GM19324 (cell line): ENCODE data around the gene FHIT.

Experiments used
- ATAC-seq: cut with Tn5 transposase; IDR thresholded peaks from one replicate; pipeline ENCODE4 v1.9.1; 2021; ENCODE audit warnings: mild to moderate bottlenecking, moderate library complexity; ENCODE audit not compliant: unreplicated experiment, low FRiP score

The FHIT gene

DNA sequence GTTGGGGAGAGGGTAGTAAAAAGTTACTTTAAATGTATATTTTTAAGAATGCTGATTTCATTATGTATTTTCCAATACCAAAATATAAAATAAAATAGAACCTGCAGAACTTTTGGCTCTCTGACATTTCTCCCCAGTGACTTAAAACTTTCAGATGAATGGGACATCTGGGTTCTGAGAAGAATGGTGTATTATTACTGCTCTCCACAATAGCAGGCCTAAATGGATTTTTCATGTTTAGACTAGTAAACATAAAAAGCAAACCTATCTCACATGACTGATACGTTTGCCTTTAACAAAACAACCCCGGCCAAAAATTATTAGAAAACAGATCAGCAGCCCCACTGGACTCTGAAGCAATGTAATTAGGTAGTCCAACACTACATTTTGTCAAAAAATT is 73.8 kb downstream of the FHIT start:
- no peak for ATAC-seq

DNA sequence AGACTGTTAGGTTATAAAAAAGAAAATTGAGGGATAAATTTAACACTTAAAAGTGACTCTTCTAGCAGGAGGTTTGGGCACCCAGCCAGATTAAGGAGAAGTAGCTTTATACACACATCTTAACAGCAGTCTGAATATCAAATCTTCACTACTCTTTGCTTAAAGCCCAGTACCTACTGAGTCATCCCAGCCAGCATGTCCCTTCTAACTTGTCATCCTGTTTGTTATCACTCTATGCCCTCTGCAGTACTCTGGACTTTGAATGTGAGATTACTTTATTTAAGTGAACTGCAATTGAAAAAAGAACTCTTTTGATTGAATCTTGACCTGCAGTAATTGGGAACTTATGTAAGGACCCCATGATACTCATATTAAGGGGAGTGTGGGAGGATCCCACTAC is 77.6 kb downstream of the FHIT start:
- ATAC-seq = no peak

DNA sequence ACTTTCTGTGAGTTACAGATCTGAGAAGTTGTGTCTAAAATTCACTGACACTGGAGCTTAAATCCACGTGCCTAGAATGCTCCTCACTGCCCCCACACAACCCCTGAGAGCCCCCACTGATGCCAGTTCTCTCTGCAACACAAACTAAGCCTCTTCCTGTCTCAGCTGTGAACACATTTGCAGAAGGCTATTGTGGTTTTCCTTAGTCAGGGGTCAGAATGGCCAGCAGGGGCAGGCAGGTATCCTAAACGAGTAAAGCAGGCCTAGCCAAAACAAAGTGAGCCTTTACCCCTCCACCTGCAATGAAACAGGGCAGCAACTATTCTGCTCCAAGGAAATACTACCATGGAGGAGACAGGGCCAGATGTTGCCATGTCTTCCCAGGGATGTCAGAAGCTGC is 78.6 kb downstream of the FHIT start:
- no peak for ATAC-seq

DNA sequence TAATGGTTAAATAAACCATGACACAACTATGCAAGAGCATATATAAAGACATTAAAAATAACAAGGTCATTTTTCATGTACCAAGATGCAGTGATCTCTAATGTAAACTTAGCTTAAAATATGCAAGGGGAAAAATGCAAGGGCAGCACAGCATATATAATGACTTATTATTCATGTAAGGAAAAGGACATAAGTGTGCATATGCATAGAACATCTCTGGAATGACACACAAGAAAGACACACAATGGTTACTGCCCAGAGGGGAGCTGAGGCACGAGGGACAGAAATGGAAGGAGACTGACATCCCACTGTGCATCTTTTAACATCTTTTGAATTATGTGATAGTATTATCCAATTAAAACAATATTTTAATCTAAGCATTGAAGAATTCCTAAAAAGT is 79.0 kb downstream of the FHIT start:
- ATAC-seq = no peak

DNA sequence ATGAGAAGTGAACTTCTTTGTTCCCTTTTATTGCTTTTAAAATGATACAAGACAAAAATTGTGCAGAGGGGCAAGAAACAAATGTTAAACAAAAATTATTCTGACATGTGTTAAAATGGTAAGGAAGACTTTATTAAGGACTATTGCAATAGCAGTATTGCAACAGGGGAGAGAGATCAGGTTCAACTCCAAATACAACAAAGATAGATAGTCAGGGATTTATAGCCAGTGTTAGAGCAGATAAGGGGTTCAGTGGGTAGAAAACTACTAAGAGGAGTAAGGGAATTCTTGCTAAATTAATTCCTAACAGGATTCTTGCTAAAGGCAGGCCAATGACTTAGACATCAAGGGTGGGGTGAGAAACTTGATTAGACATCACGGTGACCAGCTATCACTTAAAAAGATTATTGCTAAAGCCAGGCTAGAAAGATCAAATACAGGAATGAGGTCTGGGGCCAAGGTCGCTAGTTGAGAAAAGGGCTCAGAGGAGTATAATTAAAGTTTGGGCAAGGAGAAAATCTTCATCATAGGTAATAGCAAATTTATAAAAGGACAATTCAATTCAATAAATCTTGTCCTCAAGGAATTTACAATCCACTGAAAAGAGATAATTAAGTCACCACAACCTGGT is 81.5 kb downstream of the FHIT start:
- no peak for ATAC-seq

DNA sequence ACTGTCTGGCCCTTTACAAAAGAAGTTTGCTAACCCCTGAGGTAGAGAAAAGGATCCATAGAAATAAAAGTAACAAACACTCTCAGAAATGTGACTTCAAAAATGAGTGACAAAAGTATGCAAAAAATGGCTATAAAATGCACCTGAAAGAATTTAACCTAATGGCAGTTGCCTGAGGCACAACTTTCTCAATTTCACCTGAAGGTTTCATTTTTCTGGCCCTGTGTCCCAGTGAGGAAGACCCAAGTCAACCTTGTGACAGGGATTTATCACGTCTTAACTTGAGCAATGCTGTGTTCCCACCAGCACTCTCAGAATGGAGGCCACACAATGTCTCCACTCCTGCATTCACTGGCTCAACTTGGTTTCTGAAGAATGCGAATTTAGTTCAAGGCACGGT is 83.0 kb downstream of the FHIT start:
- no peak for ATAC-seq

DNA sequence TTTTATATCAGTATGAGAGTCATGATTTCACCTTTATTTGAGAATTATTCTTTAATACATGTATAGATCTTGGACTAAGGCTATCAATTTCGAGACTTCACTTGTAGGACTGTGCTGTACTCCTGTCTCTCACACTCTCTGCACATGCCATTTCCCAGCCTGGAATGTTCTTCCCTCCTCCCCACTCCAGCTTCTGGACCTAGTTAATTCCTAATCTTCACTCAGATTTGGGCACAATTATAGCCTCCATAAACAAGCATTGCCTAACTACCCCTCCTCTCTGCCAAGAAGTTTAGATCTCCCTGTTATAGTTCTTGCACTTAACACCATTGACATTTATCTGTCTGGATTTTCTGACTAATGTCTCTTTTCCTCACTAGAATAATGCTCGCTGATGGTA is 88.3 kb downstream of the FHIT start:
- no peak for ATAC-seq

DNA sequence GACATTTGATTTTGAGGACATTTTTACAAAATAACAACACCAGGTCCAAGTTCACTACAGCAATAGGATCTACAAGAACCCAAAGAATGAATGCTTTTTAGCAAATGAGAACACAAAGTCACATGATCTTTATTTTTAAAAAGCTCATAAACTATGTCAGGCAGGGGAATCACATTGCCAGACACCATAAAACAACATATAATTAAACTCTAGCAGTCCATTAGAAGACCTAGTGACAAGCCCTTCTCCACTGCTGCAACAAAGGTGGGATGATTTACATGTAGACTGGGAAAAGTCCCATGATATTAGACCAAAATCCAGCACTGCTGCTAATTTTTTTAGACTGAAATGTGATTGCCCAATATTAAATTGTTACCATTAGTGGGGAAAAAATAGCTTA is 92.6 kb downstream of the FHIT start:
- no peak for ATAC-seq

DNA sequence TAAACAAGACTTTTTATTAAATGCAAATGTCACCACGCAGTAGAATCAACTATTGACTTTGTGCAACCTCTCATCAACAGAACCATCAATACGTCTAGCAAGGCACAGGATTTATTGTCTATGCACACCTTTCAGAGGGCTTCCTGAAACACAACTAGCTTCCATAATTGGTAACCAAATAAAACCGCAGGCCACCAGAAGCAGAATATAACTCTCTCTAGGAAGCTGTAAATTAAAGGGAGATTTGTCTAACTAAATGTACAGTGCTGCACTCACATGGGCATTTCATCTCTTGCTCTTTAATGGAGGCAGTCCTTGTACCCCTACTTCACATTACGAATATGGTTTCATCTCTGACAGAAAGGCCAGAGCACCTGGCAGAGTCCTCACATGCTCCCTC is 93.0 kb downstream of the FHIT start:
- ATAC-seq = no peak

DNA sequence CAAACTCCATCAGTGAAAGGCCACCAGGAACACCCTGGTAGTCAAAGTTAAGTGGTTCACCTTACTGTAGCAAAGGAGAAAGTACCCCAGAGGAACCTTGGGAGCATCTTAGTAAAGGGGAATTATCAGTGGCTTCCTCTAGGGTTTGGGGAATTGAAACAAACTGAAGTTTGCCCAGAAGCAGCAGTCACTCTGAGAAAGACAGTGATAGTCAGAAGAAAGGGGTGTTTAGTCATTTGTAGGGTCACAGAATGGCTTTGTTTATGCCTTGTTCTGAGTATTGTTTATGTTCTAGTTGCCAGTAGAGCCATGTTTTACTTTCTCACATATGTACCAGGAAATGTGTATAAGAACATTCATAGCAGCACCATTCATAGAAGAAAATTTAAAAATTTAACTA is 93.8 kb downstream of the FHIT start:
- no peak for ATAC-seq

DNA sequence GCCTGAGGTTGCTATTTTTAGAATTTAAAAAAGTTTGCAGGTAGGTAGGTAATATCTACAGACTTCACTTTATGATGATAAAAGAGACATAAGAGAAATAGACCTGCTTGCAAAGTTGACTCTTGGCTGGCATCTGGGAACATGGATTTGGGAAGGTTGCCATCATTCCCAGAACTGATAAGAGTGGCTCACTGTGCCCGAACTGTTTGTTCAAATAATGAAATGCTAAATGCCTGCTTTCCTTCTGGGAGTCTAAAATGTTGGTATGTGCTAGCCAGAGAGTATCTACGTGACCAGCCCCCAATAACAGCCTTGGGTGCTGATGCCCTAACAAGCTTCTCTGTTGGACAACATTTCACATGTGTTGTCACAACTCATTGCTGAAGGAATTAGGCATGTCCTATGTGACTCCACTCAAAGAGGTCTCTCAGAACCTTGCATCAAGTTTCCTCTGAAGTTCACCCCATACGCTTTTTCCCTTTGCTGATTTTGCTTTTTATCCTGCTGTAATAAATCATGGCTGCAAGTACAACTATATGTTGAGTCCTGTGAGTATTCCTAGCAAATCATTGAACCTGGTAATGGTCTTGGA is 95.5 kb downstream of the FHIT start:
- no peak for ATAC-seq

DNA sequence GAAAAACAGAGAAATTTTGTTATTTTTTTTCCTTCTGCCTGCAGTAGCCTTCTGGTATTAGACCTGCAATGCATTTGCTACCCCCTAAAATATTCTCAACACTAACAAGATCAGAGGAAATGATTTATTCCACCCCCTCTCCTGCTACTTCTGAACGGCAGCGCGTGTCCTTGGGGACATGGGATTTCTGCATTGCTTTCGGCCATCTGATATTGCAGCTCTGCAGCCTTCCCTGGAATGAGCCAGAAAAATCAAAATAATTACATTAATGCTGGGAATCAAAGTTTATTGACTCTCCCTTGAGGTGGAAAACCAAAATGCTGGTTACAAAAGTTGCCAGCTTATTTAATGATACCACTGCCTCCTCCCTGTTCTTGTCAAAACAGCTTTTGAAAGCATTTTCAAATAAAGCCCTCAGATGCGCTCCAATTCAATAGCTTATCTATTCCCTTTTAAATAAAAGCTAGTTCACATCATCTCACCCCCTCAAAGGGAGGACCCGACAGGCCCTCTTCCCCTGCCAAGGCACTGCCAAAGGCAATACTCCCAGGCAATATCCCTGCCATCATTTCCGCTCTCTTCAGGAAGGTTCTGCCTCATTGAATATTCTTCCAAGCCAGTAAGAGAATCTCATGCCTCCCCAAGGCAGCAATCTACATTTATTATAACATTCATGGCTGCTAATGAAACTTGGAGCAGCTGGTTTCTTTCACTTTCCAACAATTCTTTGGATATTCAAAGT is 96.6 kb downstream of the FHIT start:
- ATAC-seq = no peak

DNA sequence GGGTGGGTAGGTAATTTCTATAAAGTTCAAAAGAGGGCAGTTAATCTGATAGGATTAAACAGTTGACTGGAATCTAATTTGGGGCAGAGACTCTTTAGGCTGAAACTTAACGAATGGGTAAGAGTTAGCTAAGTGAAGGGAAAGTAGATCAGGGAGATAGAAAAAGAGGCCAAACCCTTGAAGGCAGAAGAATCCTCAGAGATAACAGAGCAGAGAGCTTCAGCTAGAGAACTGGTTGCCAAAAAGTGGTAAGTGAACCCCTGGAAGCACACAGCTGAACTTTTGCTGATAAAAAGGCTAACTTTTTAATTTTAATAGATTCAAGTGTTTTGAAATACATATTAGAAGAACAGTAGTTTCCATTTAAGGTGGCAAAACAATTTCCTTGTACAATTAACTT is 99.2 kb downstream of the FHIT start:
- ATAC-seq = no peak

DNA sequence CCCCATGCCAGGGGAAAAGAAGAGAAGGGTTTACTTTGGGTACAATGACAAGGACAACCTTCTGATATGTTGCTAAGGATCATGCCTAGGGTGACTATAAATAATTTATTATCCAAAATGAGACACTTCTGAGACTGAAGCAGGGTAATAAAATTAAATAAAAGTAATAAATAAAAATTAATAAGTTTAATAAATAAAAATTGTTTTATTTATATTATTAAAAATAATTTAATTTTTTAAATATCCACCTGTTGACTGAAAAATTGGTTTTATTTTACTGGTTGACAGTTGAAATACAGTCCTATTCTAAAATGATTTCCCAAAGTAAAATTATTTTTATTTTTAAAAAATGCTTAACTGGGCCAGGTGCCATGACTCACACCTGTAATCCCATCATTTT is 102.0 kb downstream of the FHIT start:
- ATAC-seq = no peak

DNA sequence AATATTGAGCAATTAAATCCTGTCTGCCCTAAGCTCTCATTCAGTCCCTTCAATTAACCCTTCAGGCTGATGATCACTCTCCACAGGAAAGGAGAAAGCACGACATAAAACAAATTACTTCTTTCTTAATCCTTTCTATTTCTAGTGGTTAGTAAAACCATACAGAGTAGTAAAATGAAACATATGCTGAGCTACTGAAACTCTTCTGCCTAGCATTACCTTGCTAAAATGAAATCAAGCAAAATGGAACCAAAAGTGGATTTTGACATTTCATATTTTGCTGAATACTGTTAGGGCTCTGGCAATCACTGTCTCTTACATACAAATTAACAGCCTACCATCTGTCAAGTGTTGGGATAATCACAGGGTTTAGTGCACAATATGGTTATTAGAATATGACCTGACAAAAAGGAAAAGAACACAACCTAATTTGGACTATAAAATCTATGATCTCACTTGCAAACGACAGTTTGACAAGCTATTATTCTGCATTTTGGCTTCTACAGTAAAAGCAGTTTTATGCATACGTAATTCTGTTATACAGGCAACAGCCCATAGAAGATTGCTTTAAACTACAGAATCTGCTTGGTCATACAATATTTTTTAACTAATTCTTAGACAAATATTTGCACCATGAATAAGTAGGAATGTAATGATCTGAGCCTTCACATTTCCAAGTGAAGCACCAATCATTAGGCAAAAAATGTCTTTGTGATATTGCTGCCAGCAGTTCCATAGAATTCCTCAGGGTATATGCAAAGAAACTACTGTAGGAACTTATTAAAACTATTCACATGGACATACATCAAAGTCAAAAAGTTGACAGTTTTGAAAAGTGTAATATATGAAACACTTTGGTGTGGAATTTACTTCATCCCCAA is 105.0 kb downstream of the FHIT start:
- ATAC-seq = no peak

DNA sequence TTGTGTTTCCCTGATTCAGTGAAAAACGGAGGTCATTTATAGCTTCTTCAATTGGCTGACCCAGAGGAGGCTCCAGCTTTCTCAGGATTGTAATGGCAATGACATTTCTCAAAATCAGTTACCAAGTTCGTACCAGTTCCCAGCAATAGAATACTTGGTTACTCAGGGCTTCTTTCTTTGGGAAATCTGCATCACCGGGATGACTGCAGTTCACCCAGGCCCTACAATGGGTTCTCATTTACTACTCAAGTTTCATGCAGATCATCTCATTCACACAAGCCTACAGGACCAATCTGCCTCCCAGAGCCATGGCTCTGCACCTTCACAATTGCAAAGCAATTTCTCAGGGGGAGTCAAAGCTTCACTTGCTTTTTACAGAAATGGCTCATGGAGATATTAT is 109.6 kb downstream of the FHIT start:
- ATAC-seq = no peak

DNA sequence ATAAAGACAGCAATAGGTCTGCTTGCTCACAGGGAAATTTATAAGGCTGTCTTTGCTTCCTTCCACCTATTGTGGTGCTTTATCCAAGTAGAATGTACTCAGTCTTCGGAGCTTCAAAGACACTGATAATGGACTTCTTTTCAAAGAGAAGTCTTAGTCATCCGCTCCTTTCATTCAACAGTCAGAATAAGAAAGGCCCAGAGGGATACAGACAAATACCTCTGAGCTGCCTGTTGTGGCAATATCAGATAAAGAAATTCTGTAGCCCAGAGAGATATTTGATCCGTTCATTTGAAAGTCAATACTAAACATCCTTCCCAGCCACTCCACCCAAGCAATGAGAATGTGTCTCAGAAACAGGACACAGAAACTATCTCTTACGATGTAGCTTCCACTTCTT is 110.0 kb downstream of the FHIT start:
- ATAC-seq = no peak

DNA sequence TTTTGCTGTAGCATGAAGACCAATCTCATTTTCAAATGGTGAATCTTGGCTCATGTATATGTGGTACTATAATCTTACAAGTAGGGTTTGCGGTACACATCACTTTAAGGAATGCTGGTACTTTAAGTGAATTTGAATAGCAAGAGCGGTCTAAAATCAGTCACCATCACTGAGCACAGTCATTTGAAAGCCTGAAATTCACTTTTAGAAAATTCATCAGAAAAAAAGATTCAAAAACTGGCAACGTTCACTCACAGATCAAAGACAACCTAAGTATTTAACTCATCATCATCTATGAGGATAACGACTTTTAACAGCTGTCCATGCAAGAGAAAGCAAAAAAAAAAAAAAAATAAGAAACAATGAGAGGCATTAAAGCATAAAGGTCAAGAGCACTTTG is 111.6 kb downstream of the FHIT start:
- no peak for ATAC-seq

DNA sequence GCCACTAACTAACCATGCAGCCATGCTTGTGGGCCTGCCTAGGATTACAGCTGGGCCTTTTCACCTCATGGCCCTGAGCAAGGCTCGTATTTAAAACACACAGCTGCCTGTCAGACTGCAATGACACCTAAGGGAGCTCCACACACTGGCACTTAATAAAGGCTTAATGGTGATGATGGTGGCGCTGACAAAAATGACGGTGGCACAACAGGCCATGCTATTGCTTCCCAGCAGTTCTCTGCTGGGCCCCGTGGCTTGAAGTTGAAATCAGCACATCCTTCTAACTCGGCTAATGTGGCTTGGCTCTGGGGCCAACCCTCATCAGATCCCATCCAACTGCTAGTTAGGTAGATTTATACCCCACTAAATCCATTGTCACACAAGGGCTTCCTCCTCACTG is 112.9 kb downstream of the FHIT start:
- no peak for ATAC-seq

DNA sequence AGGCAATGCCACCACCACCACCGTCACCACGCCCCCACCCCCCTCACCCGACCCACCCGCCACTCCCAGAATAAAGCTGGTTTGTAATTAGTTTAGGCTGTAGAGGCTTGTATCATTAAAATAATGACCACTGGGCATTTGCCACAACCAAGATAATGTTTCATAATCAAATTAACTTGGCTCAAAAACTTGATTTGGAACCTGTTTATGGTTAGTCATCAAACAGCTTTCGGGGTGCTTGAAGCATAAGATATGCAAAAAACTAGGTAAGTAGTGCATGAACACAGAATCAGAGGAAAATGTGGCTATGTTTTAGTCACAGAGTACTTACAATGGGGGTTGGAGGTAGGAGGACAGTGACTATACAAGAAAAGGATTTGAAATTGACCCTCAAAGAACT is 115.1 kb downstream of the FHIT start:
- ATAC-seq = no peak

DNA sequence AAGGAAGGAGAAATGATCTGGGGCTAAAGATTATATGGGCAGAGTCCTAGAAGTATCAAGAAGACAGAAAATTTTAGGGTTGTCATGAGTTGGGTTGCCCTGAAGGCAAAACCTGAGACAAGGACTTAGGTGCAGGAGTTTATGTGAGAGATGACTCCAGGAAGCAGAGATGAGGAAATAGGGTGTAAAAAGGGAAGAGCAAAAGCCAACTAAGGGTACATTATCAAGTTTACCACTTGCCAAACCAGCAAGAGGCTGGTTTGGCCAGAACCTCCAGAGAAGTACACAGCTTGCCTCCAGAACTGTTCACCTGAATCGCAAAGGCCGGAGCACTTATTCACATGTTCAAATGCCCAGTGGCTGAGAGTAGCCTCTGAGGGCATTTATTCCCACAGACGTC is 116.7 kb downstream of the FHIT start:
- no peak for ATAC-seq
